GM18499 (cell line): ENCODE results near the gene ZC3H10.
"Not testable (repeated sequence)": the region's sequence is repeated elsewhere in the genome, so short reads cannot be mapped to it uniquely, and the experiment has no call there.

Experiments
- ATAC-seq: cut with Tn5 transposase; IDR thresholded peaks from one replicate; pipeline ENCODE4 v1.9.1; 2021; ENCODE audit warnings: moderate number of reproducible peaks; ENCODE audit not compliant: insufficient read depth, unreplicated experiment

The ZC3H10 gene, protein sequence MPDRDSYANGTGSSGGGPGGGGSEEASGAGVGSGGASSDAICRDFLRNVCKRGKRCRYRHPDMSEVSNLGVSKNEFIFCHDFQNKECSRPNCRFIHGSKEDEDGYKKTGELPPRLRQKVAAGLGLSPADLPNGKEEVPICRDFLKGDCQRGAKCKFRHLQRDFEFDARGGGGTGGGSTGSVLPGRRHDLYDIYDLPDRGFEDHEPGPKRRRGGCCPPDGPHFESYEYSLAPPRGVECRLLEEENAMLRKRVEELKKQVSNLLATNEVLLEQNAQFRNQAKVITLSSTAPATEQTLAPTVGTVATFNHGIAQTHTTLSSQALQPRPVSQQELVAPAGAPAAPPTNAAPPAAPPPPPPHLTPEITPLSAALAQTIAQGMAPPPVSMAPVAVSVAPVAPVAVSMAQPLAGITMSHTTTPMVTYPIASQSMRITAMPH

DNA sequence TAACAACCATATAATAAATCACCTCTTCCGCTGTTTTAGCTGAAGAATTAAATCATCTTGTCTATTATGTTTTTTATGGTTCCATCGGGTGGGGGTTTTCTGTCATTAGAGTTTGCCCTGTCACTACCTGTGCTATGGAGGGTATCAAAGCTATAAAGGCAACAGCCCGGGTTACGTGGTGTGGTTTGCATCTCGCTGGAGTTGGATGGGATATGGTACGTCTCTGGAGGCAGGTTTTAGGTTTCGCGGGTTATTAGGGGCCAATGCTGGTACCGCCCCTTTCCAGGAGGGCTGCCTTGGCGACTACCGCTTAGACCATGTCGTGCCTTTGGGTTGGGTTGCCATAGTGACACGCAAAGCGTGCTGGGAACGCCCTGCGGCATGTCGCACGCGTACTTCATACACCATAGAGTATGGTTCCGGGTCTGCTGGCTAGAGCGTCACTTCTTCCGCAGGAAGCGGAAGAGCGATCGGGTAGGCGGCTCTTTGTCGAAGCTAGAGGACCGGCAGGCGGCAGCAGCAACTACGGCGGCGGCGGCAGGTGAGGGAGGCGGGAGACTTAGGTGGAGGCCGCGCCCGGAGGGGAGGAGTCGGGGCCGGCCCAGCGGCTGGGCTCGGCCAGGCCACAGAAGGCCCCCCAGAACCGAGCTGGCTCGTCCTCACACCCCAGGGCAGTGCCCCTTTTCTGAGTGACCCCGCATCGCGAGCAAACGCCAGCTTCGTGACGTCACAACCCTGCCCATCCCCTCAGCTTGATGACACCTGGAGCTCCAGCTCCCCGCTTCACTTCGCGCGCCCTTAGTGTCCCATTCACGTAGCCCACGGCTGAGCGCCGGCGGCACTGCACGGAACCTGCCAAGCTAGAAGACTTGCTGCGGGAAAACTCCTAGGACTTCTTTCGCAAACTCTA lies at the start of gene ZC3H10:
Gene ZC3H10, plus strand, starts transcription at position 489 of the 910 bp plus-strand sequence. CDS start 2,297 bp downstream, outside the sequence.
- peak; percentile 81 for ATAC-seq

DNA sequence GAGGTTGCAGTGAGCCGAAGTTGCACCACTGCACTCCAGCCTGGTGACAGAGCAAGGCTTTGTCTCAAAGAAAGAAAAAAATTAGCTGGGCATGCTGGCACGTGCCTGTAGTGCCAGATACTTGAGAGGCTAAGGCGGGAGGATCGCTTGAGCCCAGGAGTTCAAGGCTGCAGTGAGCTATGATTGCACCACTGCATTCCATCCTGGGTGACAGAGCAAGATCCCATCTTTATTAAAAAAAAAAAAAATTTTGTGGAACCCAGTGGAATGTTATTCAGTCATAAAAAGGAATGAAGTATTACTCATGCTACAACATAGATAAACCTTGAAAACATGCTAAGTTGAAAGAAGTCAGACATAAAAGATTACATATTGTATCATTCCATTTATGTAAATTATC lies 46.4 kb upstream of the ZC3H10 start:
- ATAC-seq, result no peak

DNA sequence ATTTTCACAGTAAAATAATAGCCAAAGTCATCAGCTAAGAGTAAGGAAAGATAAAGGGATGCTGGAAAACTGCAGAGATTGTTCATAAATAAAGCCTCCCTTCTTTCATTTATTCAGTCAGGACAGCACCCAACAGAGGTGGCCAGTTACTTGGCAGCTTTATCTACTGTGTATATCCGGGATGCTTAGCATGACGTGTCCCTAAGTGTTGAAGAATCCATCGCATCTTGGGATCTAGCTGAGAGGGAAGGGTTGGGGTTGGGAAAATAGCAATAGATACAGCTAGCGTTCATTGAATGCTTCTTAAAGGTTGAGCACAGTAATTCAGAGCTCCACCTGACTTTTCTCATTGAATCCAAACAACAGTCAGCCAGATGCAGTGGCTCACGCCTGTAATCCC lies 43.7 kb upstream of the ZC3H10 start:
- no peak for ATAC-seq

DNA sequence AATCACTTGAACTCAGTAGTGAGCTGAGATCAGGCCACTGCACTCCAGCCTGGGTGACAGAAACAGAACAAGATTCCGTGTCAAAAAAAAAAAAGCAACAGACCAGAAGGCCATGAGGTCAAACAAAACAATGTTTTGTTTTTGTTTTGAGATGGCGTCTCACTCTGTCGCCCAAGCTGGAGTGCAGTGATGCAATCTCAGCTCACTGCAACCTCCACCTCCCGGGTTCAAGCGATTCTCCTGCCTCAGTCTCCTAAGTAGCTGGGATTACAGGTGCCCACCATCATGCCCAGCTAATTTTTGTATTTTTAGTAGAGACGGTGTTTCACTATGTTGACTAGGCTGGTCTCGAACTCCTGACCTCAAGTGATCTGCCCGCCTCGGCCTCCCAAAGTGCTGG lies 40.1 kb upstream of the ZC3H10 start:
- not testable (repeated sequence) for ATAC-seq

DNA sequence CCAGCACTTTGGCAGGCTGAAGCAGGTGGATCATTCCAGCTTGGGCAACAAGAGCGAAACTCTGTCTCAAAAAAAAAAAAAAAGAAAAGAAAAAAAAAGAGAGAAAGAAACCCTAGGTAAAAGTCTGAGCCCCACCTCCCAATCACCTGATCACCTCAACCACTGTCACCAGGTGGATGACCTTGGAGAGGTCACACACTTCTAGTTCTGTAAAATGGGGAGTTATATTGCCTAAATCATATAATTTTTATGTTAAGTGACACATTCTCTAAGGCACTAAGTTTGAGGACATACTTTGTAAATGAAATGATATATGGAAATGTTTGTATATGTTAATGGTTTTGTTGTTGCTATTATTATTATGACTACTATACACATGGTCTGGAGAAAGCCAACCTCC lies 39.6 kb upstream of the ZC3H10 start:
- no peak for ATAC-seq

DNA sequence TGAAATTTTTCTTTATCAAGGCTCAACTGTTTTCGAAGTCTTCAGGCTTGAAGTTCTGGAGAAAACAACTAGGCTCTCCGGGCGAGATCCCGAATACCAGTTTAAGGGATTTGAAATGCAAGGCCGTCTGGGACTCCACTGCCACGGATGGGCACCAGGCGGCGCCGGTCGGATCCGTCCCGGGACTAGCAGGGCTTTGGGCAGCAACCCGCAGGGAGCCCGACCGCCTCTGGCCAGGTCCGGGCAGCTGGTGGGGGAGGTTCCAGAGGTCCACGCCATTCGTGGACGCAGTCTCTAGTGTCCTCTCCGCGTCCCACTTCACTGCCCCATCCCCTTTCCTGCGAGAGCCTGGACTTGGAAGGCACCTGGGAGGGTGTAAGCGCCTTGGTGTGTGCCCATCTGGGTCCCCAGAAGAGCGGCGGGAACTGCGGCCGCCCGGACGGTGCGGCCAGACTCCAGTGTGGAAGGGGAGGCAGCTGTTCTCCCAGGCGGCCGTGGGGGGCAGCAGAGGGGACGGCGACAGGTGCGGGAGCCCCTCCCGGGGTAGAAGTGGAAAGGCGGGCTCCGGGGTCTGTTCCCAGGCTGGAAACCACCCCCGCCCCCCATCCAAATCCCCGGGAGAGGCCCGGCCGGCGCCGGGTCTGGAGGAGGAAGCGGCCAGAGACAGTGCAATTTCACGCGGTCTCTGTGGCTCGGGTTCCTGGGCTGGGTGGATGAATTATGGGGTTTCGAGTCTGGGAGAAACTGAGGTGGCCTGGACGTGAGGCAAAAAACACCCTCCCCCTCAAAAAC lies 38.9 kb upstream of the ZC3H10 start:
- no peak for ATAC-seq

DNA sequence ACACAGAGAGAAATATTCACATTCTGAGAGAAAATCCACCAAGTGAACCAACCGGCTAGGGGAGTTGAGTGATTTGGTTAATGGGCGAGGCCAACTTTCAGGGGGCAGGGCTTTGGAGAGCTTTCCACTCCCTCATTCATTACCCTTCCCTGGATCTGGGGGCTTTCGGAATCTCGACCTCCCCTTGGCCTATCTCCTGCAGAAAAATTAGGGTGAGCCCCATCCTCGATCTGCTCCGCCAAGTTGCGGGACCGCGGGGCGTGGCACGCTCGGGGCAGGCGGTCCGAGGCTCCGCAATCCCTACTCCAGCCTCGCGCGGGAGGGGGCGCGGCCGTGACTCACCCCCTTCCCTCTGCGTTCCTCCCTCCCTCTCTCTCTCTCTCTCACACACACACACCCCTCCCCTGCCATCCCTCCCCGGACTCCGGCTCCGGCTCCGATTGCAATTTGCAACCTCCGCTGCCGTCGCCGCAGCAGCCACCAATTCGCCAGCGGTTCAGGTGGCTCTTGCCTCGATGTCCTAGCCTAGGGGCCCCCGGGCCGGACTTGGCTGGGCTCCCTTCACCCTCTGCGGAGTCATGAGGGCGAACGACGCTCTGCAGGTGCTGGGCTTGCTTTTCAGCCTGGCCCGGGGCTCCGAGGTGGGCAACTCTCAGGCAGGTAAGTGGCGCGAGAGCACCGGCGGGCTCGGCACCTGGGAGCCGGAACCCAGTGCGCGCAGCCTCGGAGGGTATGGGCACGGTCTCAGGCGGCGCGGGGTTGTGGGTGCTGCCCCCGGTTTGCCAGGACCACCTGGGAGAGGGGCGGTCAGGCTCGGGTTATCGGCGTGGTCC lies 38.1 kb upstream of the ZC3H10 start, which contains the start of gene ERBB3:
Gene ERBB3, plus strand, starts transcription at position 443 of the 833 bp plus-strand sequence. Its CDS starts 136 bp downstream, at position 579.
- ATAC-seq, result no peak

DNA sequence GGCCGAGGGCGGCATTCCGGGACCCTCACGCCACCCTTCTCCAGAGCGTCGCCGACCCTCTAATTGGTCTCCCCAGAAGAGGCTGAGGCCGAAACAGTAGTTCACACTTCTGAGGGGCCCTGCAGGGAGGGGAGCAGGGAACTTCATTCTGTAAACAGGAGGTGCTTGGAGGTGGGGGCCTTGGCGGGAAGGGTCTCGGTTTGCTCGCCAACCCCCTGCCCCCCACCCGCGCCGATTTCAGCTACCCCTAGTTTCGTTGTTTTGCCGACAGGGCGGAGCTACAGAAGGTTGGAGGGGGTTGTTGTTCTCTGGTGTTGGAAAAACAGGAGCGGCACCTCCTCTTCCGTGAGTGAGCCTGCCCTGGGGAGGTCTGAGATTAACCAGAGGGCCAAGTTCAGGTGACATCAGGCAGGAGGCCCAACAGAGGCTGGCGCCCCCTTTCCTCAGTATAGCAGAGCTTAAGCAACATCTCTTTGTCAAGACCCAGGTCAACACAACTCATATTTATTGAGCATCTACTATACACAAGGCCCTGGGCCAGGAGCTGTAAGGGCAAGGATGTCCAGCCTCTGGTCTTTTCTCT lies 37.4 kb upstream of the ZC3H10 start:
- ATAC-seq, result no peak

DNA sequence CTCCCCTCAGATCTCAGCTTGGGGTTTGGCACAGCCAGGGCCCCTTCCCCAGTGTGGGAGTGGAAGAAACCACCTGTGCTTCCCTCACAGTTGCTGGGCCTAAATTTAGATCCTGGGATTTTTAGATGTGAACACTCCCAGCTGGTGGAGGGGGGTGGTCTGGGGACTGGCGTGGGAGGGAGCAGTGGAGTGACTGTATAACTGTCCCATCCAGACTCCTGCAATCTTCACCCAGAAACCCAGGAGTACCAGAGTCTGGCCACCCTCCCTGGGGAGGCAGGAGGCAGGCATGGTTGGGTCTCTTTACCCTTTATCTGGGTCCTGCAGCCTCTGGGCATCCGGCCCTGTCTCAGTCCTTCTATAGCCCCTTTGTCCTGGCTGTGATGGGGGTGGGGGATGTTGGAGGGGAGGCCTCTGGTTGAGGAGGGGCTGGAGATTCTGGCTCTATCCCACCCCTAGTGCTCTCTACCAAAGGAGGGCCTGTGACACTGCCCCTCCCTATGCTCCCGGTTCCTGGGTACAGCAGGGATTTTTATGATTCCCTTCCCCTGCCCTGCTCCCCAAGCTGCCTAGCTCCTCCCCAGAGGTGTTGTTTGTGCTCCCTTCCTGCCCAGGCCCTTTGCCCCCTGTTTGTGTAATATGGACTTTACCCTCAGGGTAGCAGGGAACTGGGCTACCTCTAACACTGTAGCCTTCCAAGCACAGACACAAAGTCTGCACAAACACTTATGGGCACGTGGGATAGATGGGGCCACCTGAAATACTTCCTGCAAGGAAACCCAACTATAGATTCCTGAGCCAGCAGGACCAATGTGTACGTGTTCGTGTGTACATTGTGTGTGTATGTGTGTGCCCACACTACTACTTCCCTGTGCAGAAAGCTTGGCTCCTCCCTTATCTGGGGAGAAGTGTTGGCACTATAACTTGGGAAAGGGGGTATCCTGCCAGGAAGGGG lies 36.4 kb upstream of the ZC3H10 start:
- ATAC-seq, result no peak

DNA sequence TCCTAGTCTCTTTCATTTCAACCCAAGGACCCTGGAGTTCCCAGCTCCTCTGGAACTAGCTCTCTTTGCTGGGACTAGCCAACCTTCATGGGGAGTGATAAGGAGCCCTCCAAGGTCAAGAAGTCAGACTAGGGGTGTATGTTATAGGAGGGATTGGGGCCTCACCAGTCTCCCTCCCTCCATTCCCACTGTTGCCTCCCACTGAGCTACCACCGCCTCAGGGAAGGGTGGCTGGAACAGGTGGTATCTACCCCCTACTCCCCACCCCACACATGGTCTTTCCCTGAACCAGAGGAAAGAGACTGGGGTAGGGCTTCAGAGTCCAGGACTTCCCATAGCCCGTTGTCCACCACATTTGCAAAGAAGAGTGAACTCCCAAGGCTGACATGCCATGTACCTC lies 35.7 kb upstream of the ZC3H10 start:
- ATAC-seq, result no peak

DNA sequence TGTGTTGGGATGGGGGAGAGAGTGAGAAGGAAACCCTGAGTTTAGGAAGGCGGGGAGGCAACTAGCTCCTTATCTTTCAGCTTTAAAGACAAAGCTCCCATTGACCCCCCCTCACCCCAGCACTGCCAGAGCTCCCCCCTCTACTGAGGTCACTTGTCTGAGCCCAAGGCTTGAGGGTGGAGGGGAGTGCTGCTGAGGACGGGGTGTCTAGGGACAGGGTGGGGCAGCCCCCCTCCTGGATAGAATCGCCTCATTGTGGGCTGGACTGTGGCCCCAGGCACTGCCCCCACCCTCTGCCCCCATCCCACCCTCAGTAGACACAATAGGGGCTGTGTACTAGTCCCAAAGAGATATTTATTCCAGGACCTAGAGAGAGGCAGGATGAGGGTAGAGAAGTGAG lies 35.1 kb upstream of the ZC3H10 start:
- ATAC-seq, result no peak

DNA sequence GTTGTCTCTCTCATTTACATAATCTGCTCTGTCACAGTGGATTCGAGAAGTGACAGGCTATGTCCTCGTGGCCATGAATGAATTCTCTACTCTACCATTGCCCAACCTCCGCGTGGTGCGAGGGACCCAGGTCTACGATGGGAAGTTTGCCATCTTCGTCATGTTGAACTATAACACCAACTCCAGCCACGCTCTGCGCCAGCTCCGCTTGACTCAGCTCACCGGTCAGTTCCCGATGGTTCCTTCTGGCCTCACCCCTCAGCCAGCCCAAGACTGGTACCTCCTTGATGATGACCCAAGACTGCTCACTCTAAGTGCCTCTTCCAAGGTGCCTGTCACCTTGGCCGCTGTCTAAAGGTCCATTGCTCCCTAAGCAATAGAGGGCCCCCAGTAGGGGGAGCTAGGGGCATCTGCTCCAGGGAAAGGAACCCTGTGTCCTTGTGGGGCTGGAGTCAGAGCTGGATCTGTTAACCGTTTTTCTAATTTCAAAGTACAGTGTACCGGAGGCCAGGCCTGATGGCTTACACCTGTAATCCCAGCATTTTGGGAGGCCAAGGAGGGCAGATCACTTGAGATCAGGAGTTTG lies 33.0 kb upstream of the ZC3H10 start:
- ATAC-seq, result no peak

DNA sequence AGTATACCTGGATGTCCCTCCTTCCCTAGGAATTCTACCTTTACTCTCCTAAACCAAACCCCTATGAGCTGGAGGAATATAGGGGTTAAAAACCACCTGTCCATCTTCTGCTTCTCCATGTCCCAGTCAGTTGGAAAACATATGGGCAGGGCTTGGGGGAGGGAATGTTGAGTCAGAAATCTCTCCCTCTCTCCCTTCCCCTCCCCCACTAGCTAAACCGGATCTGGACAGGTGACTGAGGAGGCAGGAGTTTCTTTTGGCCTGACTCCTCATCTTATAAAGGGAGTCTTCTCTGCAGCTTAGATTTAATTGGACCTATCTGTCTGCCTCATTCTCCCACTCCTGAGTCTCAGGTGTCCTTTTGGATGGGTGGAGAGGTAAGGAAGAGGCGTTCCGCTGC lies 32.0 kb upstream of the ZC3H10 start:
- ATAC-seq, result no peak

DNA sequence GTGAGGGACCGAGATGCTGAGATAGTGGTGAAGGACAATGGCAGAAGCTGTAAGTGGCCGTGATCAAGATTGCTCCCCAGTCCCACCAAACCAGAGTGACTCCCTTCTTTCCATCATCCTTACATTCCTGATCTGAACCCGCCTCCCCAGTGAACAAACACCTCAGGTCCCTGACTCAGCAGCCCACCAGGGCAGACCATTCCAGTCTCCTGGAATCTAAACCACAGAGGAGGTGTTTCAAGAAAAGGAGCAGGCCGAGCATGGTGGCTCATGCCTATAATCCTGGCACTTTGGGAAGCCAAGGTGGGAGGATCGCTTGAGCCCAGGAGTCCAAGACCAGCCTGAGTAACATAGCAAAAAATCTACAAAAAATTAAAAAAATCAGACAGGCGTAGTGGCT lies 31.5 kb upstream of the ZC3H10 start:
- no peak for ATAC-seq

DNA sequence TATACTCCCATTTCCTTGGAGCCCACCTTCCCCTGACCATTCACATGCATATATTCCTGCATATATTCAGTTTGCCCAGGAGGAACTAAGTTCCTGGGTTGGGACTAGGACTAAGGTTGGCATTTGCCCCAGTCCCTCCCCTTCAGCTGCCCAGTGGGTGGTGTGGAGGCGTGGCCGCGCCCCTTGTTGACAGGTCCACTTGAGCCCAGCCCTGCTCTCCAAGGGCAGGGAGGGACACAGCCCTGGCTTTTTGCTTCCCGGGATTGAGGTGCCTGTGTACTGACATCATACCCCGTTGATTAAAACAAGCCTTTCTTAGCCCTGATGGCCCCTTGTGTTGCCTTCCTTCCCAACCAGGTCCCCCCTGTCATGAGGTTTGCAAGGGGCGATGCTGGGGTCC lies 30.8 kb upstream of the ZC3H10 start:
- ATAC-seq, result no peak

DNA sequence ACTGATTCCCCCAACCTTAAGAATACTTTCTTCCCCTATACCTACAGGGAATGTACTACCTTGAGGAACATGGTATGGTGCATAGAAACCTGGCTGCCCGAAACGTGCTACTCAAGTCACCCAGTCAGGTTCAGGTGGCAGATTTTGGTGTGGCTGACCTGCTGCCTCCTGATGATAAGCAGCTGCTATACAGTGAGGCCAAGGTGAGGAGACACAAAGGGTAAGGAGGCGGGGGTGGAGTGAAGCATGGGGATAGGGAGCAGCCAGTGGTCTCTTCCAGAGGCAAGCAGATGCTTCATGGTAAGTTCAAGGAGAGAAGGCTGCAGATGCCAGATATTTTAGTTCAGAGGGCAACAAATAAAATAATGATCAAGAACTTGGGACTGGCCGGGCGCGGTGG lies 20.3 kb upstream of the ZC3H10 start:
- ATAC-seq, result no peak

DNA sequence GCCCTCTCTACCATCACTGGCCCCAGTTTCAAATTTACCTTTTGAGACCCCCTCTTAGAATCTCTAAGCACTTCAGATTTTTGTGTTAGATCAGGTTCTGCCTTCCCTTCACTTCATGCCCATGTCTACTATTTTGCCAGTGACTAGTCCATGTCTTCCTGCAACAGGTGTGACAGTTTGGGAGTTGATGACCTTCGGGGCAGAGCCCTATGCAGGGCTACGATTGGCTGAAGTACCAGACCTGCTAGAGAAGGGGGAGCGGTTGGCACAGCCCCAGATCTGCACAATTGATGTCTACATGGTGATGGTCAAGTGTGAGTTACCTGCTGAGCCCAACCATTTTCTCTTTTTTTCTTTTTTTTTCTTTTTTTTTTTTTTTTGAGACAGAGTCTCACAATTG lies 19.5 kb upstream of the ZC3H10 start:
- ATAC-seq, result no peak

DNA sequence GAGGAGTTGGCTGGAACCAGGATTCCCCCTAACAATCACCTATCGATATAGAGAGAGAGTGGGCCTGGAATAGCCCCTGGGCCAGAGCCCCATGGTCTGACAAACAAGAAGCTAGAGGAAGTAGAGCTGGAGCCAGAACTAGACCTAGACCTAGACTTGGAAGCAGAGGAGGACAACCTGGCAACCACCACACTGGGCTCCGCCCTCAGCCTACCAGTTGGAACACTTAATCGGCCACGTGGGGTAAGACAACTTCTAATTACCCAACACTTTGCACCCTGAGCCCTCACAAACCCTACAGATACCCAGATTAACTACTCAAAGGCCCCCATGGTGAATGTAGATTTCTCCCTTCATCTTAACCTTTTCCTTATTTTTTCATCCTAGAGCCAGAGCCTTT lies 18.3 kb upstream of the ZC3H10 start:
- no peak for ATAC-seq
